Kidney (tissue), 14 donors: ENCODE results near the gene FAM20A. TPM values are rescaled to one million over a fixed set of nuclear protein-coding genes. Genes with fewer than 3 reads are reported as not detected.

Source experiments
- DNase-seq, 5 donors: peaks; one replicate each; pipeline ENCODE4 v3.0.0-alpha.2; 2013 to 2020
- FAIRE-seq: peaks from 2 replicates; lab custom pipeline; 2012; peaks lifted over from hg19 to GRCh38; lab: Jason Lieb, UNC
- H3K27ac ChIP-seq, 2 donors: one replicate each; pipeline ENCODE4 v1.7.0; 2013; ENCODE audit warnings: low read depth in 2 of 2, low read length in 2 of 2, inconsistent platforms in 1 of 2
- H3K27me3 ChIP-seq: one replicate; pipeline ENCODE4 v1.7.1; 2013; ENCODE audit warnings: low read length, inconsistent platforms; ENCODE audit not compliant: control insufficient read depth, insufficient read depth
- H3K36me3 ChIP-seq, 3 donors: one replicate each; pipeline versions ENCODE4 v1.7.0 to v1.7.1; 2013; ENCODE audit warnings: low read length in 3 of 3, control low read depth in 1 of 3, inconsistent platforms in 1 of 3; ENCODE audit not compliant: insufficient read depth in 3 of 3, control insufficient read depth in 2 of 3
- H3K4me1 ChIP-seq, 3 donors: one replicate each; pipeline versions ENCODE4 v1.7.0 to v1.7.1; 2013; ENCODE audit warnings: low read length in 3 of 3, inconsistent platforms in 1 of 3, low read depth in 1 of 3; ENCODE audit not compliant: control insufficient read depth in 2 of 3, insufficient read depth in 2 of 3
- H3K4me3 ChIP-seq, 3 donors: one replicate each; pipeline versions ENCODE4 v1.7.0 to v1.8.1; 2013; ENCODE audit warnings: low read length in 3 of 3, control low read depth in 1 of 3, inconsistent platforms in 1 of 3
- H3K9ac ChIP-seq, 3 donors: one replicate each; pipeline versions ENCODE4 v1.7.0 to v1.7.1; 2013; ENCODE audit warnings: low read length in 3 of 3, control low read depth in 1 of 3, inconsistent platforms in 1 of 3
- H3K9me3 ChIP-seq, 3 donors: one replicate each; pipeline versions ENCODE4 v1.7.0 to v1.7.1; 2013; ENCODE audit warnings: low read length in 3 of 3, control low read depth in 1 of 3, inconsistent platforms in 1 of 3; ENCODE audit not compliant: control insufficient read depth in 2 of 3, insufficient read depth in 1 of 3
- CTCF ChIP-seq: IDR thresholded peaks from 3 replicates; pipeline ENCODE4 v1.5.1; 2012; ENCODE audit warnings: mild to moderate bottlenecking, moderate library complexity, borderline replicate concordance; ENCODE audit not compliant: insufficient read depth; ENCODE audit errors: extremely low read depth
- intact Hi-C: fragments of 100-400 bp; cut with DNase I; formaldehyde crosslinking; loops from one replicate; pipeline ENCODE4 v1.11.1; 2022
- polyA plus RNA-seq: library from polyadenylated mRNA; stranded (reverse); fragments of 350-450 nt; fragmentation: Illumina TruSeq; extraction: RNeasy Lipid Tissue Mini Kit (QIAGEN cat#74804); gene quantifications from one replicate; pipeline ENCODE4 v1.2.3, GENCODE V29; 2014; ENCODE audit warnings: low read depth, low replicate concordance; ENCODE audit not compliant: insufficient read depth
- total RNA-seq: library from RNA; stranded (reverse); fragmentation: NEBNext Ultra II Directional; extraction: Animal tissue kit (Norgen Biotek cat#: 25700); gene quantifications from one replicate; pipeline ENCODE4 v1.2.1, GENCODE V29; 2021
- donor health status: control.
- donor health status: control.
- donor health status: control.
- donor health status: control.
- donor health status: control.
- donor health status: DM: yes; HTN: yes; CAD: no.
- donor health status: Normal renal cell carcinoma (clear cell type).

Gene FAM20A
- total and polyA plus RNA-seq, 2 donors from 2014 or later: 65.8 to 77.7 TPM

- Histone ChIP-seq H3K27ac (no peak overlapping the region), H3K9ac (no peak overlapping the region), H3K9me3 (no peaks in the 10 kb centered on the region), H3K4me1 (peaks cover 0 to 9% (median 0%) of the 10 kb centered on the region in 3 donors), H3K27me3 (no peaks in the 10 kb centered on the region), H3K4me3 (no peak overlapping the region), H3K36me3 (no peaks in the 10 kb centered on the region)
- FAIRE-seq (no peak), DNase-seq (peak in 2 of 5 donors; percentile 14 to 34)
- TF ChIP-seq CTCF: no peak
- intact Hi-C loops: no loop called here
Observed at GRCh38 chr17:68491381-68492231, 109.6 kb downstream of the FAM20A start.

- Histone ChIP-seq H3K9me3 (no peaks in the 10 kb centered on the region), H3K27me3 (no peaks in the 10 kb centered on the region), H3K4me3 (no peak overlapping the region), H3K36me3 (no peaks in the 10 kb centered on the region), H3K4me1 (peaks cover 0 to 11% (median 0%) of the 10 kb centered on the region in 3 donors), H3K9ac (no peak overlapping the region), H3K27ac (no peak overlapping the region)
- intact Hi-C loops: no loop called here
- TF ChIP-seq CTCF: no peak
- DNase-seq (no peak), FAIRE-seq (no peak)
Observed at GRCh38 chr17:68489919-68490318, 111.2 kb downstream of the FAM20A start.

Other genes with a start within 250 kb of the FAM20A start
- gene WIPI1, start 143.9 kb downstream of the FAM20A start, total RNA-seq: 41.2 TPM
- gene WIPI1, start 143.9 kb downstream of the FAM20A start, polyA plus RNA-seq: 40.9 TPM
- 340 TPM for gene PRKAR1A, start 88.9 kb downstream of the FAM20A start, total RNA-seq
- 92.3 TPM for gene PRKAR1A, start 88.9 kb downstream of the FAM20A start, polyA plus RNA-seq